Neural progenitor cell (in vitro differentiated cells): ENCODE measurements around the gene CKLF. TPM values are rescaled to one million over a fixed set of nuclear protein-coding genes. Genes with fewer than 3 reads are reported as not detected.

Experiments used
- DNase-seq: peaks from one replicate; pipeline ENCODE4 v3.0.0-alpha.2; 2016; ENCODE audit warnings: low spot score
- H2AFZ ChIP-seq: fragments of 200-600 bp; sonication (generic); replicated peaks from 2 replicates; pipeline ENCODE4 v1.6.1; 2016; ENCODE audit warnings: antibody characterized with exemption
- H3F3A ChIP-seq: fragments of 200-600 bp; sonication (generic); 2 replicates; pipeline ENCODE4 v1.6.1; 2016; ENCODE audit warnings: antibody characterized with exemption, low read depth
- H3K27ac ChIP-seq: fragments of 200-600 bp; sonication (generic); 2 replicates; pipeline ENCODE4 v1.5.1; 2016; ENCODE audit warnings: mild to moderate bottlenecking
- H3K27me3 ChIP-seq: fragments of 200-600 bp; sonication (generic); 2 replicates; pipeline ENCODE4 v1.6.1; 2016; ENCODE audit warnings: mild to moderate bottlenecking, moderate library complexity
- H3K36me3 ChIP-seq: fragments of 200-600 bp; sonication (generic); 2 replicates; pipeline ENCODE4 v1.5.1; 2016
- H3K4me1 ChIP-seq: fragments of 200-600 bp; sonication (generic); 2 replicates; pipeline ENCODE4 v1.6.1; 2016; ENCODE audit warnings: mixed run types
- H3K4me2 ChIP-seq: fragments of 200-600 bp; sonication (generic); 2 replicates; pipeline ENCODE4 v1.6.1; 2016
- H3K4me3 ChIP-seq: fragments of 200-600 bp; sonication (generic); 2 replicates; pipeline ENCODE4 v1.5.1; 2016
- H3K79me2 ChIP-seq: fragments of 200-600 bp; sonication (generic); 2 replicates; pipeline ENCODE4 v1.6.1; 2016; ENCODE audit warnings: low read depth
- H3K9ac ChIP-seq: fragments of 200-600 bp; sonication (generic); 2 replicates; pipeline ENCODE4 v1.6.1; 2016
- H3K9me3 ChIP-seq: fragments of 200-600 bp; sonication (generic); 2 replicates; pipeline ENCODE4 v1.5.1; 2016; ENCODE audit warnings: low read depth
- H4K20me1 ChIP-seq: fragments of 200-600 bp; sonication (generic); 2 replicates; pipeline ENCODE4 v1.6.1; 2016; ENCODE audit warnings: low read depth
- H3K27ac Mint-ChIP-seq: 3 replicates; pipeline ENCODE4 v1.8.0; 2021; ENCODE audit warnings: mixed read lengths
- H3K27me3 Mint-ChIP-seq: 2 replicates; pipeline ENCODE4 v1.8.0; 2022; ENCODE audit warnings: low read depth, mild to moderate bottlenecking, inconsistent platforms, moderate library complexity, mixed read lengths; ENCODE audit not compliant: insufficient read depth
- H3K36me3 Mint-ChIP-seq: 3 replicates; pipeline ENCODE4 v1.8.0; 2021; ENCODE audit warnings: mixed read lengths
- H3K4me1 Mint-ChIP-seq: 3 replicates; pipeline ENCODE4 v1.8.0; 2021; ENCODE audit warnings: mixed read lengths
- H3K4me3 Mint-ChIP-seq: 3 replicates; pipeline ENCODE4 v1.8.0; 2021; ENCODE audit warnings: mild to moderate bottlenecking, moderate library complexity, mixed read lengths
- H3K9me3 Mint-ChIP-seq: 3 replicates; pipeline ENCODE4 v1.8.0; 2020; ENCODE audit warnings: mixed read lengths
- EZH2 ChIP-seq: fragments of 200-600 bp; sonication (generic); IDR thresholded peaks from 2 replicates; pipeline ENCODE4 v1.6.1; 2017; ENCODE audit warnings: antibody characterized with exemption, mild to moderate bottlenecking, moderate library complexity
- EZH2phosphoT487 ChIP-seq: fragments of 200-600 bp; sonication (generic); IDR thresholded peaks from 2 replicates; pipeline ENCODE4 v1.6.1; 2017; ENCODE audit warnings: antibody characterized with exemption
- total RNA-seq: library from RNA; depleted of rRNA; stranded (reverse); fragments of >200 nt; gene quantifications from 2 replicates; pipeline ENCODE4 v1.2.3, GENCODE V29; 2015; ENCODE audit warnings: low replicate concordance
- TF ChIP-seq, protein P1 (sequence below): fragments of 200-600 bp; sonication (generic); IDR thresholded peaks from 2 replicates; pipeline ENCODE4 v1.5.1; 2017; ENCODE audit warnings: antibody characterized with exemption, mild to moderate bottlenecking

CKLF gene
- total RNA-seq, 1 donor from 2014 or later: 38.6 TPM

DNA sequence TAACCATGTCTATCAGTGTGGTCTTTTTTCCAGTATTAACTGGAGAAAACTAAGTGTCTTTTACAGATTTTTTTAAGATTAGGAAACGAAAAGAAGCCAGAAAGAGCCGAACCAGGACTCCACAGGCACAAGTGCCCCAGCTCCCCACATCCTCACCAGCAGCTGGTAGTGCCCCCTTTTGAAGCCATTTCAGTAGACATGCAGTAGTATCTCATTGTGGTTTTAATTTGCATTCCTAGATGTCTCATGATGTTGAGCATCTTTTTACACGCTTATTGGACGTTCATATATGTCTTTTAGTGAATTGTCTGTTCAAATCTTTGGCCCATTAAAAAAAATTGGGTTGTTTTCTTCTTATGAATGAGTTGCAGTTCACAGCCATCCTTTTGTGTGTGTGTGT, 47.4 kb downstream of the CKLF start:
- no peaks in the 10 kb centered on the region for H4K20me1 ChIP-seq
- no peaks in the 10 kb centered on the region for H3K36me3 Mint-ChIP-seq

DNA sequence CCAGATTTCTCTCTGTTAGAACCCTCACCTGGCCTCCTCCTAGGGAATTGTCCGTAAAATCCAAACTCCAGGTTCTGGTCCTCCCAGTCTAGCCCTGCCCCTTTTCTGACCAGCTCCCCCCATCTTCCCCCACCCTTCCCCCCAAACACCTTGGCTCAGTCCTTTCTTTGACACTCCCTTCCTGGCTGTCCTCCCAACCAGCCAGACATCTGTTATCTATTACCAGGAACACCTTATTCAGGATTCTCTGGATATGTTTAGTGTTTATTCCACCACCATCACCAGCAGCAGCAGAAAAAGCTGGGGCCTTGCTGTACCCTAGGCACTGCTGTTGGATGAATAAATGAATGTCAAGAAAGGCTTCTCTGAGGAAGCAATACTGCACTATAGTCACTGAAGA, 48.1 kb downstream of the CKLF start:
- Histone ChIP-seq H3K36me3 (no peaks in the 10 kb centered on the region), H3F3A (peaks cover 17% of the 10 kb centered on the region), H3K4me1 (no peaks in the 10 kb centered on the region), H2AFZ (no peak overlapping the region), H3K4me2 (no peak overlapping the region), H3K4me3 (no peak overlapping the region), H3K27me3 (no peaks in the 10 kb centered on the region), H3K79me2 (peaks cover 7% of the 10 kb centered on the region), H4K20me1 (peaks cover 2% of the 10 kb centered on the region), H3K9me3 (no peaks in the 10 kb centered on the region), H3K27ac (no peak overlapping the region), H3K9ac (no peak overlapping the region)
- Mint-ChIP-seq H3K27me3 (peaks cover 7% of the 10 kb centered on the region), H3K27ac (no peak overlapping the region), H3K36me3 (no peaks in the 10 kb centered on the region), H3K4me1 (peaks cover 10% of the 10 kb centered on the region), H3K4me3 (no peak overlapping the region), H3K9me3 (no peaks in the 10 kb centered on the region)
- no peak for DNase-seq
- no peak for TF ChIP-seq EZH2
- TF ChIP-seq, protein P1, sequence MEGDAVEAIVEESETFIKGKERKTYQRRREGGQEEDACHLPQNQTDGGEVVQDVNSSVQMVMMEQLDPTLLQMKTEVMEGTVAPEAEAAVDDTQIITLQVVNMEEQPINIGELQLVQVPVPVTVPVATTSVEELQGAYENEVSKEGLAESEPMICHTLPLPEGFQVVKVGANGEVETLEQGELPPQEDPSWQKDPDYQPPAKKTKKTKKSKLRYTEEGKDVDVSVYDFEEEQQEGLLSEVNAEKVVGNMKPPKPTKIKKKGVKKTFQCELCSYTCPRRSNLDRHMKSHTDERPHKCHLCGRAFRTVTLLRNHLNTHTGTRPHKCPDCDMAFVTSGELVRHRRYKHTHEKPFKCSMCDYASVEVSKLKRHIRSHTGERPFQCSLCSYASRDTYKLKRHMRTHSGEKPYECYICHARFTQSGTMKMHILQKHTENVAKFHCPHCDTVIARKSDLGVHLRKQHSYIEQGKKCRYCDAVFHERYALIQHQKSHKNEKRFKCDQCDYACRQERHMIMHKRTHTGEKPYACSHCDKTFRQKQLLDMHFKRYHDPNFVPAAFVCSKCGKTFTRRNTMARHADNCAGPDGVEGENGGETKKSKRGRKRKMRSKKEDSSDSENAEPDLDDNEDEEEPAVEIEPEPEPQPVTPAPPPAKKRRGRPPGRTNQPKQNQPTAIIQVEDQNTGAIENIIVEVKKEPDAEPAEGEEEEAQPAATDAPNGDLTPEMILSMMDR: no peak
- TF ChIP-seq EZH2phosphoT487: no peak

More for the DNA sequence above, 47.4 kb downstream of the CKLF start:
- no peak for DNase-seq
- no peaks in the 10 kb centered on the region for H3K79me2 ChIP-seq
- Mint-ChIP-seq H3K4me3 (no peak overlapping the region), H3K27me3 (peaks cover 11% of the 10 kb centered on the region), H3K27ac (no peak overlapping the region), H3K9me3 (no peaks in the 10 kb centered on the region), H3K4me1 (peaks cover 10% of the 10 kb centered on the region)
- H2AFZ ChIP-seq: no peak overlapping the region
- H3K27ac ChIP-seq: no peak overlapping the region
- H3K4me2 ChIP-seq: no peak overlapping the region
- no peak overlapping the region for H3K9ac ChIP-seq
- TF ChIP-seq EZH2 (no peak), EZH2phosphoT487 (no peak)
- TF ChIP-seq, protein P1: no peak
- no peaks in the 10 kb centered on the region for H3K4me1 ChIP-seq
- peaks cover 17% of the 10 kb centered on the region for H3F3A ChIP-seq
- no peaks in the 10 kb centered on the region for H3K36me3 ChIP-seq
- no peaks in the 10 kb centered on the region for H3K27me3 ChIP-seq
- no peak overlapping the region for H3K4me3 ChIP-seq
- no peaks in the 10 kb centered on the region for H3K9me3 ChIP-seq

DNA sequence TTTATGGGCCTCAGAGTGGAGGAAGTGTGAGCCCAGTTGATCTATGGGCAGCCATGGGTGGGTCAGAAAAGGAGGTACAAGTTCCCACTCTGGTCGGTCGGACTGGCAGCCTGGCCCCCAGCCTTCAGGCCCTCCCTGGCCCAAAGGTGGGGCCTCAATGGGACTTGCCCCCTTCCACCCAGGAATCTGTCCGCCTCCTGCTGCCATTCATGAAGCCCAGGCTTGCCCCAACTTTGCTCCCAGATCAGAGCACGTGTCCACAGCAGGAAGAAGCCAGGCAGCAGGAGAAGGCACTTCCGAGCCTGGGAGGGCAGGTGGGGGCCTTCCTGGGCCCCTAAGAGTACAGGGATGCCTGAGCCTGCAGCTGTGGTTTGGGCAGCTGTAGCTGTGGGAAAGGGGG, 49.1 kb downstream of the CKLF start:
- no peak for DNase-seq
- H3K36me3 Mint-ChIP-seq: peaks cover 1% of the 10 kb centered on the region
- Histone ChIP-seq H3K9ac (no peak overlapping the region), H3F3A (peaks cover 17% of the 10 kb centered on the region), H3K4me2 (no peak overlapping the region), H3K9me3 (no peaks in the 10 kb centered on the region), H3K27me3 (no peaks in the 10 kb centered on the region), H3K36me3 (no peaks in the 10 kb centered on the region), H4K20me1 (peaks cover 12% of the 10 kb centered on the region), H3K4me3 (no peak overlapping the region), H2AFZ (no peak overlapping the region), H3K79me2 (peaks cover 17% of the 10 kb centered on the region), H3K4me1 (peaks cover 9% of the 10 kb centered on the region), H3K27ac (no peak overlapping the region)
- no peaks in the 10 kb centered on the region for H3K9me3 Mint-ChIP-seq
- H3K27me3 Mint-ChIP-seq: peaks cover 9% of the 10 kb centered on the region
- H3K4me3 Mint-ChIP-seq: no peak overlapping the region
- TF ChIP-seq, protein P1: no peak
- no peak for TF ChIP-seq EZH2
- no peak for TF ChIP-seq EZH2phosphoT487
- peaks cover 16% of the 10 kb centered on the region for H3K4me1 Mint-ChIP-seq
- no peak overlapping the region for H3K27ac Mint-ChIP-seq
